Measurements from ENCODE around the gene EEF1AKMT2. TPM values are rescaled to one million over a fixed set of nuclear protein-coding genes. Genes with fewer than 3 reads are reported as not detected.

EEF1AKMT2 gene
- total and polyA plus RNA-seq, 2 of the 13 experiments (the other 11 are each of a cell fraction or from before 2014, with no cell fraction given), result 11.3 to 19.3 TPM

DNA sequence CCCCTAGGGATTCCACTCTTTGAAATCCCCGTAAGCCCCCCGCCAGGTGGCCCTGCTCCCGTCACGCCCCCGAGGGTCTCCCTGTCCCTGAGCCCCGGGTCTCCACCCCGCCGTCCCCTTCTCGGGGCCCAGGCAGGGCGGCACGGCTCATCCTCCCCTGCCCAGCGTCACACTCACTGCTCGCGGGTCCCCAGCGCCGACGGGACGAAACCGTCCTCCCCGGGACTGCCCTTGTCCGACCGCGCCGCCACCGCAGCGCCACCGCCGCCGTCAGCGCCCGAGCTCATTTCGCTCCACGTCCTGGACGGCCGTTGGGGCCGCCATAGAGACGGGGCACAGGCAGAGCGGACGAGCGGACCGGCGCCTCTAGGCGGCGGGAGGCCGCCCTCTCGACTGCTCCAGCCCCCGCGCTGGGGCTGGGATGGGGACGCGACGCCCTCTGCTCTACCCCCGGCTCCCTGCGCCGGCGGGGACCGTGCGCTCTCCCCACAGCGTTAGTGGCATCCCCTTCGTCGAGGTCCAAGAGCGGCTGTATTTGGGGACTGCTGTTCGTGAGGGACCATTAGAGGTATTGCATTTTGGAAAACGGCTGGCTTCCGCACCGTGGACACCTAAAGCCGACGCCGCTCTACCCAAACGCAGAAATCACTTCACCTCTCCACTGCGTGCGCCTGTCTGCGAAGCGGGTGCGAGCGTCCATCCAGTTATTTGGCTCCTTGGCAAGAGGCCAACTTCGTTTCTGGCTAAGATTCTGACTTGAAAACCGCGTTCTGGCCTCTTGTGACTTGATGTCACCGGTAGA, at the start of gene EEF1AKMT2 (continued):
- TF ChIP-seq MAF1 (CRISPR knock-in tag; IDR thresholded peaks at IDR 0.05; ENCODE audit: borderline replicate concordance) (peak; percentile 84; the same call in 1 of the 2 replicates), NCOA2 (CRISPR knock-in tag; IDR thresholded peaks at IDR 0.05) (peak; percentile 32), ZNF224 (CRISPR knock-in tag; IDR thresholded peaks at IDR 0.05) (no peak; the same call in none of the 2 replicates), HHEX (CRISPR knock-in tag; IDR thresholded peaks at IDR 0.05) (no peak), ZBTB1 (CRISPR knock-in tag; IDR thresholded peaks at IDR 0.05; ENCODE audit: borderline replicate concordance) (no peak), ZNF274 (CRISPR knock-in tag; IDR thresholded peaks at IDR 0.05) (peak; percentile 94), HNF4A (CRISPR knock-in tag; IDR thresholded peaks at IDR 0.05) (no peak; the same call in 1 of the 2 replicates), MTF1 (CRISPR knock-in tag; IDR thresholded peaks at IDR 0.05) (peak; percentile 72), ESRRA (CRISPR knock-in tag; IDR thresholded peaks at IDR 0.05; ENCODE audit: low read depth) (0 out of 2 replicates have a peak, but pooled peaks have one; percentile 51)
- TF ChIP-seq, protein P1, sequence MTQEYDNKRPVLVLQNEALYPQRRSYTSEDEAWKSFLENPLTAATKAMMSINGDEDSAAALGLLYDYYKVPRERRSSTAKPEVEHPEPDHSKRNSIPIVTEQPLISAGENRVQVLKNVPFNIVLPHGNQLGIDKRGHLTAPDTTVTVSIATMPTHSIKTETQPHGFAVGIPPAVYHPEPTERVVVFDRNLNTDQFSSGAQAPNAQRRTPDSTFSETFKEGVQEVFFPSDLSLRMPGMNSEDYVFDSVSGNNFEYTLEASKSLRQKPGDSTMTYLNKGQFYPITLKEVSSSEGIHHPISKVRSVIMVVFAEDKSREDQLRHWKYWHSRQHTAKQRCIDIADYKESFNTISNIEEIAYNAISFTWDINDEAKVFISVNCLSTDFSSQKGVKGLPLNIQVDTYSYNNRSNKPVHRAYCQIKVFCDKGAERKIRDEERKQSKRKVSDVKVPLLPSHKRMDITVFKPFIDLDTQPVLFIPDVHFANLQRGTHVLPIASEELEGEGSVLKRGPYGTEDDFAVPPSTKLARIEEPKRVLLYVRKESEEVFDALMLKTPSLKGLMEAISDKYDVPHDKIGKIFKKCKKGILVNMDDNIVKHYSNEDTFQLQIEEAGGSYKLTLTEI (CRISPR knock-in tag; conservative IDR thresholded peaks at IDR 0.05), result no peak
- TF ChIP-seq, protein P2, sequence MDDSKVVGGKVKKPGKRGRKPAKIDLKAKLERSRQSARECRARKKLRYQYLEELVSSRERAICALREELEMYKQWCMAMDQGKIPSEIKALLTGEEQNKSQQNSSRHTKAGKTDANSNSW (CRISPR knock-in tag; IDR thresholded peaks at IDR 0.05; ENCODE audit: borderline replicate concordance), result peak; percentile 68; the same call in 1 of the 2 replicates
- TF ChIP-seq, protein P3, sequence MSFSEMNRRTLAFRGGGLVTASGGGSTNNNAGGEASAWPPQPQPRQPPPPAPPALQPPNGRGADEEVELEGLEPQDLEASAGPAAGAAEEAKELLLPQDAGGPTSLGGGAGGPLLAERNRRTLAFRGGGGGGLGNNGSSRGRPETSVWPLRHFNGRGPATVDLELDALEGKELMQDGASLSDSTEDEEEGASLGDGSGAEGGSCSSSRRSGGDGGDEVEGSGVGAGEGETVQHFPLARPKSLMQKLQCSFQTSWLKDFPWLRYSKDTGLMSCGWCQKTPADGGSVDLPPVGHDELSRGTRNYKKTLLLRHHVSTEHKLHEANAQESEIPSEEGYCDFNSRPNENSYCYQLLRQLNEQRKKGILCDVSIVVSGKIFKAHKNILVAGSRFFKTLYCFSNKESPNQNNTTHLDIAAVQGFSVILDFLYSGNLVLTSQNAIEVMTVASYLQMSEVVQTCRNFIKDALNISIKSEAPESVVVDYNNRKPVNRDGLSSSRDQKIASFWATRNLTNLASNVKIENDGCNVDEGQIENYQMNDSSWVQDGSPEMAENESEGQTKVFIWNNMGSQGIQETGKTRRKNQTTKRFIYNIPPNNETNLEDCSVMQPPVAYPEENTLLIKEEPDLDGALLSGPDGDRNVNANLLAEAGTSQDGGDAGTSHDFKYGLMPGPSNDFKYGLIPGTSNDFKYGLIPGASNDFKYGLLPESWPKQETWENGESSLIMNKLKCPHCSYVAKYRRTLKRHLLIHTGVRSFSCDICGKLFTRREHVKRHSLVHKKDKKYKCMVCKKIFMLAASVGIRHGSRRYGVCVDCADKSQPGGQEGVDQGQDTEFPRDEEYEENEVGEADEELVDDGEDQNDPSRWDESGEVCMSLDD (CRISPR knock-in tag; IDR thresholded peaks at IDR 0.05; ENCODE audit: borderline replicate concordance), result 0 out of 2 replicates have a peak, but pooled peaks have one; percentile 59
- TF ChIP-seq, protein P4, sequence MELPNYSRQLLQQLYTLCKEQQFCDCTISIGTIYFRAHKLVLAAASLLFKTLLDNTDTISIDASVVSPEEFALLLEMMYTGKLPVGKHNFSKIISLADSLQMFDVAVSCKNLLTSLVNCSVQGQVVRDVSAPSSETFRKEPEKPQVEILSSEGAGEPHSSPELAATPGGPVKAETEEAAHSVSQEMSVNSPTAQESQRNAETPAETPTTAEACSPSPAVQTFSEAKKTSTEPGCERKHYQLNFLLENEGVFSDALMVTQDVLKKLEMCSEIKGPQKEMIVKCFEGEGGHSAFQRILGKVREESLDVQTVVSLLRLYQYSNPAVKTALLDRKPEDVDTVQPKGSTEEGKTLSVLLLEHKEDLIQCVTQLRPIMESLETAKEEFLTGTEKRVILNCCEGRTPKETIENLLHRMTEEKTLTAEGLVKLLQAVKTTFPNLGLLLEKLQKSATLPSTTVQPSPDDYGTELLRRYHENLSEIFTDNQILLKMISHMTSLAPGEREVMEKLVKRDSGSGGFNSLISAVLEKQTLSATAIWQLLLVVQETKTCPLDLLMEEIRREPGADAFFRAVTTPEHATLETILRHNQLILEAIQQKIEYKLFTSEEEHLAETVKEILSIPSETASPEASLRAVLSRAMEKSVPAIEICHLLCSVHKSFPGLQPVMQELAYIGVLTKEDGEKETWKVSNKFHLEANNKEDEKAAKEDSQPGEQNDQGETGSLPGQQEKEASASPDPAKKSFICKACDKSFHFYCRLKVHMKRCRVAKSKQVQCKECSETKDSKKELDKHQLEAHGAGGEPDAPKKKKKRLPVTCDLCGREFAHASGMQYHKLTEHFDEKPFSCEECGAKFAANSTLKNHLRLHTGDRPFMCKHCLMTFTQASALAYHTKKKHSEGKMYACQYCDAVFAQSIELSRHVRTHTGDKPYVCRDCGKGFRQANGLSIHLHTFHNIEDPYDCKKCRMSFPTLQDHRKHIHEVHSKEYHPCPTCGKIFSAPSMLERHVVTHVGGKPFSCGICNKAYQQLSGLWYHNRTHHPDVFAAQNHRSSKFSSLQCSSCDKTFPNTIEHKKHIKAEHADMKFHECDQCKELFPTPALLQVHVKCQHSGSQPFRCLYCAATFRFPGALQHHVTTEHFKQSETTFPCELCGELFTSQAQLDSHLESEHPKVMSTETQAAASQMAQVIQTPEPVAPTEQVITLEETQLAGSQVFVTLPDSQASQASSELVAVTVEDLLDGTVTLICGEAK (IDR thresholded peaks at IDR 0.05), result no peak
- TF ChIP-seq, protein P4 (CRISPR knock-in tag; IDR thresholded peaks at IDR 0.05), result peak; percentile 93
